Right lobe of liver (tissue), 6 donors: ENCODE measurements around the gene SPTLC3. TPM values are rescaled to one million over a fixed set of nuclear protein-coding genes. Genes with fewer than 3 reads are reported as not detected.

Experiments used
- ATAC-seq, 4 donors: fragments of 200-7000 bp; cut with Tn5 transposase; one replicate each; pipeline ENCODE4 v1.9.1; 2020; ENCODE audit warnings: mild to moderate bottlenecking in 4 of 4, moderate library complexity in 4 of 4
- DNase-seq, 3 donors: peaks; one replicate each; pipeline ENCODE4 v3.0.0-alpha.2; 2020
- H3K27ac ChIP-seq, 3 donors: fragments of 200-600 bp; one replicate each; pipeline ENCODE4 v1.8.0; 2022
- H3K27me3 ChIP-seq, 2 donors: fragments of 200-600 bp; one replicate each; pipeline ENCODE4 v1.8.0; 2022
- H3K36me3 ChIP-seq, 4 donors: fragments of 200-600 bp; sonication (generic) in 1 of 4; one replicate each; pipeline versions ENCODE4 v1.5.1 to v1.8.0; 2017 to 2022; ENCODE audit warnings: control low read depth in 1 of 4
- H3K4me1 ChIP-seq, 4 donors: fragments of 200-600 bp; sonication (generic) in 1 of 4; one replicate each; pipeline versions ENCODE4 v1.5.1 to v1.8.0; 2017 to 2022; ENCODE audit warnings: control low read depth in 1 of 4
- H3K4me3 ChIP-seq, 3 donors: fragments of 200-600 bp; one replicate each; pipeline ENCODE4 v1.8.0; 2022
- H3K9me3 ChIP-seq, 4 donors: fragments of 200-600 bp; sonication (generic) in 1 of 4; one replicate each; pipeline versions ENCODE4 v1.5.1 to v1.8.0; 2017 to 2022; ENCODE audit warnings: control low read depth in 1 of 4
- CTCF ChIP-seq, 4 donors: fragments of 200-600 bp in 3 of 4; fragments of 450-650 bp in 1 of 4; IDR thresholded peaks; one replicate each; pipeline versions ENCODE4 v1.5.1 to v1.8.0; 2016 to 2022; ENCODE audit warnings: antibody characterized with exemption in 4 of 4, mild to moderate bottlenecking in 2 of 4
- POLR2A ChIP-seq: fragments of 450-650 bp; IDR thresholded peaks from one replicate; pipeline ENCODE4 v1.6.1; 2017; ENCODE audit warnings: antibody characterized with exemption, mild to moderate bottlenecking
- WGBS: methylation state at CpG from one replicate; pipeline ENCODE4 v1.1.6; 2018; ENCODE audit warnings: low coverage, low lambda C conversion rate; ENCODE audit not compliant: insufficient coverage; ENCODE audit errors: missing lambda C conversion rate; 5-methylcytosine and 5-hydroxymethylcytosine counted together
- intact Hi-C, 2 donors: fragments of 100-400 bp; cut with DNase I; formaldehyde crosslinking; loops; one replicate each; pipeline versions ENCODE4 v1.11.2 to v1.14.1; 2022
- total RNA-seq, 6 experiments: library from RNA; depleted of rRNA in 2 of 6; stranded (reverse); fragments of >200 nt in 2 of 6; fragmentation: NEBNext Ultra II Directional in 3 of 6; extraction: Animal tissue kit (Norgen Biotek cat#: 25700) in 3 of 6; gene quantifications; one replicate each; pipeline versions ENCODE4 v1.1.0 to v1.2.4, GENCODE V29; 2016 to 2023
- donor health status: DM: no; HTN: yes; CAD: no.
- donor health status: DM: no; HTN: no; CAD: no.
- donor health status: DM: no; HTN: no; CAD: no.
- donor health status: DM: no; HTN: yes; CAD: no.
- donor health status: DM: no; HTN: yes; CAD: no.

SPTLC3 gene
- total RNA-seq, 6 experiments from 2014 or later: 16.4 to 25.6 (median 24.8) TPM

GRCh38 chr20:12984069-12984765 lies 24.6 kb upstream of the SPTLC3 start:
- Histone ChIP-seq H3K27me3 (no peaks in the 10 kb centered on the region), H3K4me3 (no peak overlapping the region), H3K4me1 (no peaks in the 10 kb centered on the region), H3K27ac (no peak overlapping the region), H3K9me3 (no peaks in the 10 kb centered on the region), H3K36me3 (no peaks in the 10 kb centered on the region)
- DNase-seq (no peak), ATAC-seq (peak in 2 of 4 donors; percentile 28 to 38)
- TF ChIP-seq POLR2A: no peak
- no peak for TF ChIP-seq CTCF (IDR thresholded peaks at IDR 0.05)
- 87% methylated on average over 2 of the region's 2 CpGs for WGBS
- intact Hi-C loops: no loop called here

GRCh38 chr20:12984863-12985262 lies 23.9 kb upstream of the SPTLC3 start:
- H3K36me3 ChIP-seq: no peaks in the 10 kb centered on the region
- 68% methylated on average over 2 of the region's 2 CpGs for WGBS
- TF ChIP-seq POLR2A (no peak), CTCF (IDR thresholded peaks at IDR 0.05) (no peak)
- H3K4me3 ChIP-seq: no peak overlapping the region
- H3K4me1 ChIP-seq: no peaks in the 10 kb centered on the region
- no peak overlapping the region for H3K27ac ChIP-seq
- DNase-seq (no peak), ATAC-seq (no peak)
- intact Hi-C loops: no loop called here
- no peaks in the 10 kb centered on the region for H3K27me3 ChIP-seq
- H3K9me3 ChIP-seq: no peaks in the 10 kb centered on the region

GRCh38 chr20:12987261-12987660 lies 21.5 kb upstream of the SPTLC3 start:
- WGBS: 70% methylated on average over 3 of the region's 3 CpGs
- no peak for ATAC-seq
- intact Hi-C loops: no loop called here

GRCh38 chr20:12989586-12990115 lies 19.1 kb upstream of the SPTLC3 start:
- 81% methylated on average over 3 of the region's 3 CpGs for WGBS
- H3K27me3 ChIP-seq: no peaks in the 10 kb centered on the region

More at GRCh38 chr20:12987261-12987660, 21.5 kb upstream of the SPTLC3 start:
- no peak overlapping the region for H3K27ac ChIP-seq
- no peak for TF ChIP-seq CTCF (IDR thresholded peaks at IDR 0.05)
- no peak for TF ChIP-seq POLR2A
- no peaks in the 10 kb centered on the region for H3K27me3 ChIP-seq
- no peak for DNase-seq
- no peaks in the 10 kb centered on the region for H3K36me3 ChIP-seq
- H3K4me3 ChIP-seq: no peak overlapping the region
- H3K4me1 ChIP-seq: no peaks in the 10 kb centered on the region
- H3K9me3 ChIP-seq: no peaks in the 10 kb centered on the region

More at GRCh38 chr20:12989586-12990115, 19.1 kb upstream of the SPTLC3 start:
- H3K9me3 ChIP-seq: no peaks in the 10 kb centered on the region
- no peak for ATAC-seq
- TF ChIP-seq CTCF (IDR thresholded peaks at IDR 0.05) (no peak), POLR2A (no peak)
- no peaks in the 10 kb centered on the region for H3K4me1 ChIP-seq
- intact Hi-C loops: no loop called here
- no peak overlapping the region for H3K27ac ChIP-seq
- H3K4me3 ChIP-seq: no peak overlapping the region
- H3K36me3 ChIP-seq: no peaks in the 10 kb centered on the region
- DNase-seq: no peak
